GM12801 (cell line): ENCODE data around the gene TGM5.

Source experiments
- CTCF ChIP-seq: IDR thresholded peaks from one replicate; pipeline ENCODE4 v1.5.1; 2011; ENCODE audit warnings: control low read depth; ENCODE audit not compliant: insufficient read length; ENCODE audit errors: extremely low read depth

The TGM5 gene

GRCh38 chr15:43266834-43267233, at the start of gene TGM5:
Gene TGM5 (minus strand): TSS chr15:43266928. CDS start chr15:43266849, 79 bp downstream.
- TF ChIP-seq CTCF, result no peak

- TF ChIP-seq CTCF, result no peak
Measured at GRCh38 chr15:43314171-43314570, 47.4 kb upstream of the TGM5 start.

GRCh38 chr15:43312378-43312777, 45.6 kb upstream of the TGM5 start:
- TF ChIP-seq CTCF, result no peak

- no peak for TF ChIP-seq CTCF
Measured at GRCh38 chr15:43302205-43302817, 35.6 kb upstream of the TGM5 start, which contains the start of gene TGM7. Gene TGM7 (minus strand): TSS chr15:43302255.

- no peak for TF ChIP-seq CTCF
Measured at GRCh38 chr15:43299884-43300283, 33.2 kb upstream of the TGM5 start.

- no peak for TF ChIP-seq CTCF
Measured at GRCh38 chr15:43299411-43299810, 32.7 kb upstream of the TGM5 start.

GRCh38 chr15:43294091-43294706, 27.5 kb upstream of the TGM5 start:
- TF ChIP-seq CTCF, result no peak

GRCh38 chr15:43293432-43293831, 26.7 kb upstream of the TGM5 start:
- TF ChIP-seq CTCF, result no peak
